Measurements from ENCODE around the gene LSM5. TPM values are rescaled to one million over a fixed set of nuclear protein-coding genes. Genes with fewer than 3 reads are reported as not detected.
"Not testable (repeated sequence)": the region's sequence is repeated elsewhere in the genome, so short reads cannot be mapped to it uniquely, and the experiment has no call there.

LSM5 gene
- total RNA-seq, 2 experiments from 2014 or later, result 94.4 to 97.1 TPM

GRCh38 chr7:32476816-32477648, 13.1 kb downstream of the LSM5 start:
- DNase-seq (no peak), ATAC-seq (no peak)
- ChIA-PET POLR2A (no interaction called here), CTCF (interaction anchor here (1.6 kb wide), 1 partner anchor 13 kb away, joined by 3 read pairs; the partner anchor contains the start of gene LSM5)
- Mint-ChIP-seq H3K36me3 (ENCODE audit: low read depth) (no peaks in the 10 kb centered on the region), H3K4me1 (ENCODE audit: low read depth) (peaks cover 7% of the 10 kb centered on the region), H3K27ac (no peak overlapping the region), H3K27me3 (ENCODE audit: low read depth) (peaks cover 7% of the 10 kb centered on the region), H3K4me3 (no peak overlapping the region), H3K9me3 (ENCODE audit: insufficient read depth) (no peaks in the 10 kb centered on the region)

GRCh38 chr7:32474008-32474407, 16.2 kb downstream of the LSM5 start:
- ChIA-PET POLR2A (no interaction called here), CTCF (no interaction called here)
- no peak overlapping the region for H3K4me3 Mint-ChIP-seq
- no peaks in the 10 kb centered on the region for H3K36me3 Mint-ChIP-seq (ENCODE audit: low read depth)
- H3K9me3 Mint-ChIP-seq (ENCODE audit: insufficient read depth), result no peaks in the 10 kb centered on the region
- no peak overlapping the region for H3K27ac Mint-ChIP-seq
- H3K4me1 Mint-ChIP-seq (ENCODE audit: low read depth), result no peaks in the 10 kb centered on the region
- DNase-seq (no peak), ATAC-seq (no peak)
- peaks cover 4% of the 10 kb centered on the region for H3K27me3 Mint-ChIP-seq (ENCODE audit: low read depth)

GRCh38 chr7:32472015-32472414, 18.2 kb downstream of the LSM5 start:
- H3K27ac Mint-ChIP-seq, result no peak overlapping the region
- DNase-seq, result no peak
- POLR2A ChIA-PET, result no interaction called here
- CTCF ChIA-PET, result no interaction called here
- ATAC-seq, result no peak
- no peaks in the 10 kb centered on the region for H3K9me3 Mint-ChIP-seq (ENCODE audit: insufficient read depth)
- H3K36me3 Mint-ChIP-seq (ENCODE audit: low read depth), result no peaks in the 10 kb centered on the region
- H3K27me3 Mint-ChIP-seq (ENCODE audit: low read depth), result peaks cover 4% of the 10 kb centered on the region
- no peaks in the 10 kb centered on the region for H3K4me1 Mint-ChIP-seq (ENCODE audit: low read depth)
- H3K4me3 Mint-ChIP-seq, result no peak overlapping the region

GRCh38 chr7:32470871-32471270, 19.3 kb downstream of the LSM5 start:
- no peaks in the 10 kb centered on the region for H3K36me3 Mint-ChIP-seq (ENCODE audit: low read depth)
- ATAC-seq, result no peak
- DNase-seq, result no peak
- CTCF ChIA-PET, result no interaction called here
- POLR2A ChIA-PET, result no interaction called here
- H3K4me3 Mint-ChIP-seq, result no peak overlapping the region
- H3K4me1 Mint-ChIP-seq (ENCODE audit: low read depth), result no peaks in the 10 kb centered on the region
- H3K27me3 Mint-ChIP-seq (ENCODE audit: low read depth), result no peaks in the 10 kb centered on the region
- no peaks in the 10 kb centered on the region for H3K9me3 Mint-ChIP-seq (ENCODE audit: insufficient read depth)
- H3K27ac Mint-ChIP-seq, result no peak overlapping the region

- H3K4me3 Mint-ChIP-seq, result not testable (repeated sequence)
These were observed 20.2 kb downstream of the LSM5 start for GRCh38 chr7:32470004-32470403.

GRCh38 chr7:32464641-32465416, 25.4 kb downstream of the LSM5 start:
- CTCF ChIA-PET; DNase-seq; POLR2A ChIA-PET; H3K27me3 Mint-ChIP-seq (ENCODE audit: low read depth); H3K4me1 Mint-ChIP-seq (ENCODE audit: low read depth); H3K4me3 Mint-ChIP-seq; H3K9me3 Mint-ChIP-seq (ENCODE audit: insufficient read depth); H3K36me3 Mint-ChIP-seq (ENCODE audit: low read depth); H3K27ac Mint-ChIP-seq; ATAC-seq: not testable (repeated sequence)

More at GRCh38 chr7:32470004-32470403, 20.2 kb downstream of the LSM5 start:
- DNase-seq; H3K27me3 Mint-ChIP-seq (ENCODE audit: low read depth); H3K4me1 Mint-ChIP-seq (ENCODE audit: low read depth); H3K9me3 Mint-ChIP-seq (ENCODE audit: insufficient read depth); H3K36me3 Mint-ChIP-seq (ENCODE audit: low read depth); ATAC-seq; H3K27ac Mint-ChIP-seq; CTCF ChIA-PET; POLR2A ChIA-PET: not testable (repeated sequence)

GRCh38 chr7:32462977-32463376, 27.2 kb downstream of the LSM5 start:
- POLR2A ChIA-PET, result no interaction called here
- Mint-ChIP-seq H3K27ac (no peak overlapping the region), H3K9me3 (ENCODE audit: insufficient read depth) (no peaks in the 10 kb centered on the region), H3K36me3 (ENCODE audit: low read depth) (no peaks in the 10 kb centered on the region), H3K4me1 (ENCODE audit: low read depth) (no peaks in the 10 kb centered on the region), H3K4me3 (no peak overlapping the region), H3K27me3 (ENCODE audit: low read depth) (peaks cover 2% of the 10 kb centered on the region)
- ATAC-seq, result no peak
- DNase-seq, result no peak
- CTCF ChIA-PET, result no interaction called here

GRCh38 chr7:32462451-32462850, 27.7 kb downstream of the LSM5 start:
- ATAC-seq, result no peak
- CTCF ChIA-PET, result no interaction called here
- no peaks in the 10 kb centered on the region for H3K36me3 Mint-ChIP-seq (ENCODE audit: low read depth)
- H3K27me3 Mint-ChIP-seq (ENCODE audit: low read depth), result peaks cover 2% of the 10 kb centered on the region
- no peak overlapping the region for H3K4me3 Mint-ChIP-seq
- H3K9me3 Mint-ChIP-seq (ENCODE audit: insufficient read depth), result no peaks in the 10 kb centered on the region
- POLR2A ChIA-PET, result no interaction called here
- no peaks in the 10 kb centered on the region for H3K4me1 Mint-ChIP-seq (ENCODE audit: low read depth)
- H3K27ac Mint-ChIP-seq, result no peak overlapping the region
- DNase-seq, result no peak

- H3K27me3 Mint-ChIP-seq (ENCODE audit: low read depth), result peaks cover 2% of the 10 kb centered on the region
- no peak for DNase-seq
- CTCF ChIA-PET, result no interaction called here
These were observed 28.7 kb downstream of the LSM5 start for GRCh38 chr7:32461484-32461883.

GRCh38 chr7:32459788-32460187, 30.4 kb downstream of the LSM5 start:
- peaks cover 2% of the 10 kb centered on the region for H3K27me3 Mint-ChIP-seq (ENCODE audit: low read depth)
- no peak overlapping the region for H3K27ac Mint-ChIP-seq
- no peaks in the 10 kb centered on the region for H3K9me3 Mint-ChIP-seq (ENCODE audit: insufficient read depth)
- H3K4me3 Mint-ChIP-seq, result no peak overlapping the region
- ATAC-seq (no peak), DNase-seq (no peak)
- ChIA-PET CTCF (no interaction called here), POLR2A (no interaction called here)
- no peaks in the 10 kb centered on the region for H3K36me3 Mint-ChIP-seq (ENCODE audit: low read depth)
- no peaks in the 10 kb centered on the region for H3K4me1 Mint-ChIP-seq (ENCODE audit: low read depth)

More at GRCh38 chr7:32461484-32461883, 28.7 kb downstream of the LSM5 start:
- Mint-ChIP-seq H3K4me1 (ENCODE audit: low read depth) (no peaks in the 10 kb centered on the region), H3K27ac (no peak overlapping the region), H3K36me3 (ENCODE audit: low read depth) (no peaks in the 10 kb centered on the region), H3K4me3 (no peak overlapping the region), H3K9me3 (ENCODE audit: insufficient read depth) (no peaks in the 10 kb centered on the region)
- ATAC-seq, result no peak
- POLR2A ChIA-PET, result no interaction called here

GRCh38 chr7:32458025-32458424, 32.2 kb downstream of the LSM5 start:
- ChIA-PET CTCF (no interaction called here), POLR2A (no interaction called here)
- peaks cover 5% of the 10 kb centered on the region for H3K27me3 Mint-ChIP-seq (ENCODE audit: low read depth)
- ATAC-seq (no peak), DNase-seq (no peak)
- no peaks in the 10 kb centered on the region for H3K4me1 Mint-ChIP-seq (ENCODE audit: low read depth)
- no peaks in the 10 kb centered on the region for H3K9me3 Mint-ChIP-seq (ENCODE audit: insufficient read depth)
- no peak overlapping the region for H3K27ac Mint-ChIP-seq
- no peak overlapping the region for H3K4me3 Mint-ChIP-seq
- H3K36me3 Mint-ChIP-seq (ENCODE audit: low read depth), result no peaks in the 10 kb centered on the region

GRCh38 chr7:32453341-32454011, 36.7 kb downstream of the LSM5 start:
- ChIA-PET CTCF (no interaction called here), POLR2A (no interaction called here)
- DNase-seq, result no peak
- H3K4me3 Mint-ChIP-seq, result no peak overlapping the region
- no peak overlapping the region for H3K27ac Mint-ChIP-seq
- H3K36me3 Mint-ChIP-seq (ENCODE audit: low read depth), result no peaks in the 10 kb centered on the region
- H3K27me3 Mint-ChIP-seq (ENCODE audit: low read depth), result peaks cover 5% of the 10 kb centered on the region
- H3K4me1 Mint-ChIP-seq (ENCODE audit: low read depth), result no peaks in the 10 kb centered on the region
- H3K9me3 Mint-ChIP-seq (ENCODE audit: insufficient read depth), result no peaks in the 10 kb centered on the region
- ATAC-seq, result no peak
